ENCODE measurements around the gene ATG14.
"Not testable (repeated sequence)": the region's sequence is repeated elsewhere in the genome, so short reads cannot be mapped to it uniquely, and the experiment has no call there.

ATG14 gene

DNA sequence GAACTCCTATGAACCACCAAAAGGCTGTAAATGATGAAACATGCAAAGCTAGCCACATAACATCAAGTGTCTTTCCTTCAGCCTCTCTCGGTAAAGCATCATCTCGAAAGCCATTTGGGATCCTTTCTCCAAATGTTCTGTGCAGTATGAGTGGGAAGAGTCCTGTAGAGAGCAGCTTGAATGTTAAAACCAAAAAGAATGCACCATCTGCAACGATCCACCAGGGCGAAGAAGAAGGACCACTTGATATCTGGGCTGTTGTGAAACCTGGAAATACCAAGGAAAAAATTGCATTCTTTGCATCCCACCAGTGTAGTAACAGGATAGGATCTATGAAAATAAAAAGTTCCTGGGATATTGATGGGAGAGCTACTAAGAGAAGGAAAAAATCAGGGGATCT is 61.2 kb downstream of the ATG14 start:
- DNase-seq (ENCODE audit: low spot score): no peak

DNA sequence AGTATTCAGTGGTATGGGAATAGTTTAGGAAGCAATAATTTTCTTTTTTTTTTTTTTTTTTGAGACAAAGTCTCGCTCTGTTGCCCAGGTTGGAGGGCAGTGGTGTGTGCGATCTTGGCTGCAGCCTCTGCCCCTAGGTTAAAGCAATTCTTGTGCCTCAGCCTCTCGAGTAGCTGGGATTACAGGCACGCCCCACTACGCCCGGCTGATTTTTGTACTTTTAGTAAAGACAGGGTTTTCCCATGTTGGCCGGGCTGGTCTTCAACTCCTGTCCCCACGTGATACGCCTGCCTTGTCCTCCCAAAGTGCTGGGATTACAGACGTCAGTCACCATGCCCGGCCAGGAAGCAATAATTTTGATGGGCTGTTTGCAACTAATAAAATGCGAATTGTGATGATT is 62.1 kb downstream of the ATG14 start:
- DNase-seq (ENCODE audit: low spot score): no peak

DNA sequence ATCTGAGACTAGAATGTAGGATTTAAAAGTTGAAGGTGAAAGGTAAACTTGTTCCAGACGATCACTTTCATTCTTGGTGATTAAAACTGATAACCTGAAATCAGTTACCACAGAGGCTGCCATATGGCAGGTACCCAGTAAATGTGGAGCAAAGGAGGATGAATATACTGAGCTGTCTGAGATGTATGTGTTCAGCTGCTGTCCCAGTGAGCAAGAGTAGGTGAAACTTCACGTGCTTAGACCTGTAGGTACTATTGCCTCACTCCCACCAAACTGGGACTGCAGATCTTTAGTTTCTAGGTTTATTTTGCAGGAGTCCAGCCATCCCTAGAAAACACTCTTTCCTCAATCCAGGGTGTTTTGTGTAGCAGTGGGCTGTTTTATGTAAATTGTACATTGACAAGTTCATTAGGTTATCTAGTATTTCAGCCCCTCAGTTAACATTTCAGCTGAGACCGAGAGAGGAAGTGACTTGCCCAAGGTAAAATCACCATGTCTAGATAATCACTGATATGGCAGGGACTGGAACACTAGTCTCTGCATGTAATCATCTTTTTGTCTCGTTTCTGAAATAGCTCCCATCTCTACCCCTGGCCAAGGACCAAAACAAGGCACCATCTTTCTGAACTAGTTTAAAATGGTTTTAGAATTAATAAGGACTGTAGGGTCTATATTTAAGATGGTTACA is 62.7 kb downstream of the ATG14 start:
- DNase-seq (ENCODE audit: low spot score): no peak

DNA sequence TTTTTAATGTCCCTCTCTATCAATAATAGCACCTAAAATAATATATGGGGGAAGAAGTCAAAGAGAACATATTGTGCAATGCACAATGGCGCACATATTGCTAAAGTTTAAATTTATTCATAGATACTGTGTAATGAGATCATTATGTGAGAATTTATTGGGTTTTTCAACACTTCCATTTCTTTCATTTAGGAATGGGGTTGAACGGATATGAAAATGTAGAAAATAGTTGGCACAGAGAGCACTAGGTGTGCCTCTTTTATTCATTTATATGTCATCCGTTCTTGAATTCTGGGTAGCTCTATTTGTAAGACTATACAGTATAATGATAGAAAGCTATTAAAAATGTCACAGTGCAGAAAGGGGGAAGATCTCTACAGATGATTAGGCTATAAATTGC is 63.9 kb downstream of the ATG14 start:
- DNase-seq (ENCODE audit: low spot score): no peak

DNA sequence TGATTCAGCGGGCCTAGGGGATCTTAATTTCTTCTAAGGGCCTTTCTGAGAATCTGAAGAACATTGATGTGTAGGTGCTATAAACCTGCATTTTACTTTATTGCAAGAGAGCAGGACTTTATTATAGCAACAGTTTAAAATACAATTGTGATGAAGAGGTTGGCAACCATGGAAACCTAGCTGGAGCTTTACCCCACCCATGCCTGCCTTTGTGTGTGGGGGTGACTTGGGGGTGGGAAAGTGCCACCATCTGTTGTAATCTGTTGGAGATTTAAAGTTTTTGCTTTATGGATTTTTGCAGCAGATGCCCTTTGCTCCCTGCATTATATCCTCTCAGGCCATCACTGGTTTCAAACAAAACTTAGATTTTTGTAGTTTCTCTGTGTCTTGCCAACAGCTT is 64.6 kb downstream of the ATG14 start:
- DNase-seq (ENCODE audit: low spot score): no peak

DNA sequence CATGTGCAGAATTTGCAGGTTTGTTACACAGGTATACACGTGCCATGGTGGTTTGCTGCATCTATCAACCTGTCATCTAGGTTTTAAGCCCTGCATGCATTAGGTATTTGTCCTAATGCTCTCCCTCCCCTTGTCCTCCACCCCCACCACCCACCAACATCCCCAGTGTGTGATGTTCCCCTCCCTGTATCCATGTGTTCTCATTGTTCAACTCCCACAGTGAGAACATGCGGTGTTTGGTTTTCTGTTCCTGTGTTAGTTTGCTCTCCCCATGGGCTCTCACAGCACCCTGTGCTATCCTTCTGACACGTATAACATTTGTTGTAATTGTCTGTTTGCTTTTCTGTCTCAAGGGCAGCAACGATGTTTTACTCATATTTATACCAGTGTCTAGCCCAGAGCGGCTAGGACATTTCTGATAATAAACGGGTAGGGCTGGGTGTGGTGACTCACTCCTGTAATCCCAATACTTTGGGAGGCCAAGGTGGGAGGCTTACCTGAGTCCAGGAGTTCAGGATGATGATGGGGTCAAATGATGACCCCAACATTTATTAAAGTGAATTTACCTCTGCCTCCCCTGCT is 67.0 kb downstream of the ATG14 start:
- not testable (repeated sequence) for DNase-seq (ENCODE audit: low spot score)

DNA sequence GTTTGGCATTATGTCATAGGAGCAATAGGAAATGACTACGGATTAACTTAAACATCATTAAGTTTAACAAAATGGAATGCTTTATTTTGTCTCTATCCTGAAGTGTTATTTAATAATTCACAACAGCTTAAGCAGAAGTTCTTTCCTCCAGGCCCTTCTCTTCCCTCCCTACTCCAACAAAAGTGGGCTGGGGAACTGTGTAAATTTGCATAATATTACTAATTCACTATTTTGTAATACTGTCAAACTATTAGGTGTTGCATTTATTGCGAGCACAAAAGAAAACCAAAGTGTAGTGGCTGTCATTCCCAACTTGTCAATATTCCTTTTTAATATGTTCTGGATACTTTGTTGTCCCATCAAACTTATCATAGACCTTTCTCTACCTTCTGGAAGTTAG is 69.8 kb downstream of the ATG14 start:
- no peak for DNase-seq (ENCODE audit: low spot score)

DNA sequence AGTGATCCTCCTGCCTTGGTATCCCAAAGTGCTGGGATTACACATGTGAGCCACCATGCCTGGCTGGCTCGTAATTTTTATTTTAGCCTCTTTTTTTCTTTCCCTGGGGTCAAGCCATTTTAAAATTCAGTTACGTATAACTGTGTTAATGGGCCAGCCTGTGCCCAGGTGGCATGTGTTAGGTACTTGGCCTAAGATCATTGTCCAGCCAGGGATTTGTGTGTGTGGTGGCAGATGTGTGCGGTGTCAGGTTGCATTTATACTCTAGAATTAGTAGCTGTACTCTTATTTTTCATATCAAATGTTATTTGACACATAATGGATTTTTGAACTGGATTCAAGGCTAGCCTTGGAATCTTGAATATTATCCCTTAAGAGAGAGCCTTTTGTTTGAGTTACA is 71.1 kb downstream of the ATG14 start:
- DNase-seq (ENCODE audit: low spot score): no peak

DNA sequence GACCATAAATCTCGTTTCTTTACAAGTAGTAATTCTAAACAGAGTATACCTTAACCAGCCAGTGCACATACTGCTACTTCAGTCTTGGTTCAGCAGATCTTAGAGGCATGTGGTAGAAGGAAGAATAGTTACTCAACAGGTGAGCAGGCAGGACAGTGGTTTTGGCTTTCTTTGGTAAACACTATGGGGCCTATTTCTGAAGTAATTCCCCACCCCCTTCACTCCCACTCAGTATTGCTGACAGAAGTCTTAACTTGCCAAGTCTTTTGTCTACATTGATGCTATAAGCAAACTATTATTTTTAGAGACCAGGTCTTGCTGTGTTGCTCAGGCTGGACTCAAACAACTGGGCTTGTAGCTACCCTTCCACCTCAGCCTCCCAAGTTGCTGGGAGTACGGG is 71.9 kb downstream of the ATG14 start:
- DNase-seq (ENCODE audit: low spot score): no peak

DNA sequence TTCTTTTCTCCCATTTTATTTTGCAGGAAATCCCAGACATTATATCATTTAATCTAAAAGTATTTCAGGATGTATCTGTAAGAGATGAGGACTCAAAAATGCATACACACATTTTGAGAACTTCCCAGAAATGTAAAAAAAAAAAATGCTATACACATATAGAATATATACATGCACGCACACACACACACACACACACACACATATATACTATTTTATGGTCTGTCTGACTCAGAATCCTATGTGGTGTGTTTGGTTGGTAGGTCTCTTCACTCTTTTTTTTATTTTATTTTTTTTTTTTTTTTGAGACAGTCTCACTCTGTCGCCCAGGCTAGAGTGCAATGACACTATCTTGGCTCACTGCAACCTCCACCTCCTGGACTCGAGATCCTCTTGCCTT is 74.9 kb downstream of the ATG14 start:
- no peak for DNase-seq (ENCODE audit: low spot score)

DNA sequence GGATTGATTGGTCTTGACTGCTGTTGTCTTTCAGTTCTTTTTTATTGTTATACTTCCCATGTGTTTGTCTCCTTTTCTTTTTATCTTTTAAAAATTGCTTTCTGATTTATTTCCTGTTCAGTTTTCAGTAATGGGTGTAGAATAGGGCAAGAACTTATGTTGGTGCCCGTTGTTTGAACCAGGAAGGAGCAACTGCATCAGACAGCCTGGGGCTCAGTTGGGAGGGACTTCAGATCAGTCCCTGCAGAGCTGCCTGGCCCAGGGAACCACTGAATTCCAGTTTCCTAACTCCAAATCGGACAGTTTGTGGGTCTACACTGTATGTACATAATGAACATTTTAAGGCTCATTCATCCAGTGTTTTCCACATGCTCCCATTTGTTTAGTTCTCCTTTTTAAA is 75.5 kb downstream of the ATG14 start:
- no peak for DNase-seq (ENCODE audit: low spot score)

DNA sequence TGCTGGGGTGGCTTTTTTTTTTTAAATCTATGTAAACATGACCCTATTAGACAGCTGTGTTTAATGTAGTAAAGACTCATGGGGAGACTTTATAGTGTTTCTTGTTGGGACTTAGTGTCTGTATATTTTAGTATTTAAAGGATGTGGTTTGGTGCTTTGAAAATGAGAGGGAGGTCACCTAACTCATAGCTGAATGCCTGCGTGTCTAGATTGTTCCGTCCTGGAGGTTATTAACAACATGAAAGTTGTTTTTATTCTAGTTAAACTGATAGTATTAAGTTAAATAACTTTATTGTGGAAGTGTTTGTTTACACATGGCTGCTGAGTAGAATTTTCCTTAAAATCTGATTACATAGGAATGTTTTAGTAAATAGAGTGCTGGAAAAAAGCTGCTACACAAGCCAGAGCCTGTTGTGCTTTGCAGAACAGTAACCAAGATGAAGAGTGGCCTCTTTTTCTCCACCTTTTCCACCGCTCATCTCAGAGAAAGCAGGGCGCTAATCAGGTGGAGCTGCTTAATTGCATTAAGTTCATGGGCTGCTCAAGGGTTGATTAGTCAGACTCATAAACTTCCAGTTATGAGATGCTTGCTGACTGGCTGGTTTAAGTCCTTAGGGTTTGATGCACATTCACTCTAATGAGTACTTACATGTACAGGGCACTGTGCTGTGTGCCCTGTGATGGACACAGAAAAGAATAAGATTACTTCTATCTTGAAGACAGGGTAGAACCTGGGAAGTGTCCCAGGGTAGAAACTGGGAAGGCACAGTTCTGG is 77.7 kb downstream of the ATG14 start:
- no peak for DNase-seq (ENCODE audit: low spot score)

DNA sequence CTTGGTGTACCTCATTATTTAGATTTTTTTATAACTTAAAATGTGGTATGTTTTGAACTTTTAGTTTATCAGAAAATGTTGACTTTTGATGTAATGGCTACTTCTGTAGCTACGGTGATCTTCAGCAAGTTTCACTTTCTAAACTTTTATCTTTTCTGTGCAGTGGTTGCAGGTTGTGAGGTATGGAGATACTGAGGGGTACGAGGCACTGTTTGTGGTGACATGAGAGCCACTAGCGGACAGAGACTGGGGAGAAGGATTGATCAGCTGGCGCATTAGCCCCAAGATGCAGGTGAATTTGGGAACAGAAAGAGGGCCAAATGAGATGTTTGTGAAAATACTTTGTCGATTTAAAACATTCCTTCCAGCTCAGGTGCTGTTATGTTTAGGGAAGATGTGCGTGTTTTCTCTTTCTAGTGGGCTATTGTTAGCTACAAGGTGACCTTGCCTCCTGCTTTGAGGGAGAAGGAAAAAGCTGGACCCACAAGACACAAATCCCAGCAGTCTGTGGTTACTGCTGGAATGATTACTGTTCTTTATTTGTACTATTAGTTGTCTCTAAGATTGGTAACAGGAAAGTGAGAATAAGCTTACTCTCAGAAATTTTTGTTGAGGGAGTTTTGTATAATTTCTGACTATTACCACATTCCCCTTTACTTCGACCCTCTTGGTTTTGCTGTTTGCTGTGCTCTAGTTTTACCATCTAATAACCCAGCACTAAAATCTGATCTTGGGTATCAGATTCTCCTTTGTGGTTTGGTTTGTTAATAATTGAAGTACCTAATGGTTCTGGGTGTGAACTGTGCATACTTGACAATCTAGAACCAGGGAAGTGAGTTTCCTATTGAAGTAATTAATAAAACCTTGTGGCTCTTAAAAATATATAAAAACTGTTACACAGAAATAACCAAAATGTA is 78.7 kb downstream of the ATG14 start:
- no peak for DNase-seq (ENCODE audit: low spot score)

DNA sequence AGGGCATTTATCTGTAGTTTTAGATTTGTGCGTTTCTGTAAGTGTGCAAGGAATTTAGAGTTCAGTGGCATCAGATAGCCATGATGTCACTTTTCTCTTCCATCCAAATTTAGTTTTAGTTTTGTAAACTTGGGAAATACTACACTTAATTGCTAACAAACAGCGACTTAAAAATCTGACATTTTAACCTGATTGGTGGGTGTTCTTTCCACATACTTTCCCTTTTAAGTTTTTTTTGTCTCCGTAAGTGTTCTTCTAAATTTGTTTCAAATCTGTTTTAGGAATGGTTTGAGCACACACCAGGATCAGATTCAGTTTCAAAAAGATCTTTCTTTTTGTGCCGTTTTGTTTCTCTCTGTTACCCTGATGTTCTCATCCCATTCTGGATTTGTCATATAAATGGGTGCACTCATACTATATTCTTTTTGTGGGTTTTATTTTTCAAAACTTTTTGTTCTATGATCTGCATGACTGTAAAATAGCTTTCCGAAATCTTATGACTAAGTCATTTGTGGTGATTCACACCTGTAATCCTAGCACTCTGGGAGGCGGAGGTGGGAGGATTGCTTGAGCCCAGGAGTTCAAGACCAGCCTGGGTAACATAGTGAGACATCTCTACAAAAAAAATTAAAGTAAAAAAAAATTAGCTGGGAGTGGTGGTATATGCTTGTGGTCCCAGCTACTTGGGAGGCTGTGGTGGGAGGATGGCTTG is 81.5 kb downstream of the ATG14 start:
- DNase-seq (ENCODE audit: low spot score): no peak

DNA sequence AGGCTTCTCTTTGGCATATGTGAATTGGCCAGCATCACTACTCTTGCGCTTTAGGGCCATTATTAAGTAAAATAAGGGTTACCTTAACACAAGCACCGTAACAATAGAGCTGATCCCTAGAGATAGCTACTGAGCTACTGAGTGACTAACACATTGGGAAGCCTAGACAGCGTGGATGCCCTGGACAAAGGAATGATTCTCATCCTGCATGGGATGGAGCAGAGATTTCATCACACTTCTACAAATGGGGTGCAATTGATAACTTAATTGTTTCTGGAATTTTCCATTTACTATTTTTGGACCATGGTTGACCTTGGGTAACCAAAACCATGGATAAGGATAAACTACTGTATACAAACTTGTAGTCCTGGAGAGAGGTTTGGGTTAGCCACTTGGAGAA is 83.3 kb downstream of the ATG14 start:
- DNase-seq (ENCODE audit: low spot score): no peak

DNA sequence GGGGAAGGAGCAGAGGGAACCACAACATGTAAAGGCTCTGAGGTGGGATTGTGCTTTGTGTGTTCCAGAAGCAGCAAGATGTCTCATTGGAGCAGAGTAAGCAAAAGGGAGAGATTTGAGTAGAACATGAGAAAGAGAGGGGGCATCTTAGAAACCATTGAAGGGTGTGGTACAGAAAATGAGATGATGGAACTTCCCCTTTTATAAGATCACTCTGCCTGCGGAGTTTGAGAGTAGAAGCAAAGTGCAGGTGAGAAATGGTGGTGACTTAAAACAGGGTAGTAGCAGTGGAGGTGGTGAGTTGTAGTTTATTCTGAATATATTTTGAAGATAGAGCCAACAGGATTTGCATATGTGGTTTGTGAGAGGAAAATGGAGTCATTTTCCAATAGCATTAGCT is 84.5 kb downstream of the ATG14 start:
- DNase-seq (ENCODE audit: low spot score): no peak

DNA sequence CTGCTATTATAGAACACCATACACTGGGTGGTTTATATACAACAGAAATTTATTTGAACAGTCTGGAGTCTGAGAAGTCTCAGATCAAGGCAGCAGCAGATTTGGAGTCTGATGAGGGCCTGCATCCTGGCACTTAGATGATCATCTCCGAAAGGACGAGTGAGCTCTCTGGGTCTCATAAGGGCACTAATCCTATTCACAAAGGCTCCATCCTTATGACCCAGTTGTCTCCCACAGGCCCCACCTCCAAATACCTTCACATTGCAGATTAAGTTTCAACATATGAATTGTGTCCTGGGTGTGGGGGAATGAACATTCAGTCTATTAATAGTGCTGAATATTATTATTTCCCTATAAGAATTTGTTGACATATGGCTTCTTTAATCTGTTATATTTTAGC is 86.8 kb downstream of the ATG14 start:
- DNase-seq (ENCODE audit: low spot score): no peak

DNA sequence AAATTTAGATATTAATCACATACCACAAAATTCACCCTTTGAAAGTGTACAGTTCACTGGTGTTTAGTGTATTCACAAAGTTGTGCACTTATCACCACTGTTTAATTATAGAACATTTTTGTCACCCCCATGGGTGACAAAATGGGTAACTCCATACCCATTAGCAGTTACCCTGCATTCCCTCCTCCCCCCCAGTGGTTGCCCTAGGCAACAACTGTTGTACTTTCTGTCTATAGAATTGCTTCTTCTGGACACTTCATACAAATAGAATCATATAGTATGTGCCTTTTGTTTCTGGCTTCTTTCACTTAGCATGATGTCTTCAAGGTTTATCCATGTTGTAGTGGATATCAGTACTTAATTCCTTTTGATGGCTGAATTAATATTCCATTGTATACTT is 87.7 kb downstream of the ATG14 start:
- DNase-seq (ENCODE audit: low spot score): no peak

DNA sequence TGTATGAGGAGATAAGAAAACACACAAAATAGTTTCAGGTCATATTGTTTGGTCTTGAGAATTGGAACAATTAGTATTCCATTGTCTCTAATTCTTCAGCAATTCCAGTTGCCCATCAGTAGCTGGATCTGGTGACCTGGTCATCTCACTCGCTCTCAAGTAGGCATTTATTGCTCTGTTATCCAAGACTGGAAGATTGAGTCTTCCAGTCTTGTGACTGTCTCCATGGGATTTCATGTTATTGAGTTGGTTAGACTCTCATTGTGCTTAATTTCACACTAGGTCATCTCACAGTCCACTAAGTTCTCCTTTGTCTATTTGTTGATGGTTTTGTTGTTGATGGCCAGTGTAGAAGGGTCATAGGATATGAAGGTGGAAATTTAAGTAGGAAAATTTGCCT is 92.9 kb downstream of the ATG14 start:
- no peak for DNase-seq (ENCODE audit: low spot score)

DNA sequence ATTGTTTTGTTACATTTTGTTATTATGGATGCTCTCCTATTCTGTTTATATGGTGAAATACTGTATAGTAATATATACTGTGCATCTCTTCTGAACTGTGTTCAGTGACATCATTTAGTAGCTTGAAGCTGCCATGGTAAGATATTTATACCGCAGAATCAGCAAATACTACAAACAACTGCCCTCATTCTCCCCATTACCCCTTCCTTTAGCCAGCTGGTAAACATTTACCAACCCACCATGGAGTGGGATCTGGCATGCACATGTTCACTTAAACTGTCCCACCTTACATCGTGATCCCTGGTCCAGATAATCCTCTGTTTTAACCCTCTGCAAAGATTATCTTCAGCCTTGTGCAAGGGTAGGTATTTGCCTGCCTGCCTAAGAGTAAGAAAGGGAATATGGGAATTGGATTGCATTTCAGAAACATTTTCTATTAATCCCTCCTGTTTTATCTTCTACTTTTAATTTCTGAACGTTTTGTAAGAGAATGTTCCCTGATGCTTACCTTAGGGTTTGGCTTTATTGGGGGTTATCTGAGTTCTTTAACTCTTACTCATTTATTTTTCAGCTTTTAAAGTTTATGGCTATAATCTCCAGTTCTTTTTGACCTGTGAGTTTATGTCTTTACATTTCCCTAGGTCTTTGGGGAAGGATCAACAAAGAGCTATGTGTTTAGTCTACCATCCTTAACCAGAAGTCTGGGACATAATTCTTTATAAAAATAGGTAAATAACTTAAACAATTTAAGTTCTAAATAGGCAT is 93.9 kb downstream of the ATG14 start:
- no peak for DNase-seq (ENCODE audit: low spot score)

DNA sequence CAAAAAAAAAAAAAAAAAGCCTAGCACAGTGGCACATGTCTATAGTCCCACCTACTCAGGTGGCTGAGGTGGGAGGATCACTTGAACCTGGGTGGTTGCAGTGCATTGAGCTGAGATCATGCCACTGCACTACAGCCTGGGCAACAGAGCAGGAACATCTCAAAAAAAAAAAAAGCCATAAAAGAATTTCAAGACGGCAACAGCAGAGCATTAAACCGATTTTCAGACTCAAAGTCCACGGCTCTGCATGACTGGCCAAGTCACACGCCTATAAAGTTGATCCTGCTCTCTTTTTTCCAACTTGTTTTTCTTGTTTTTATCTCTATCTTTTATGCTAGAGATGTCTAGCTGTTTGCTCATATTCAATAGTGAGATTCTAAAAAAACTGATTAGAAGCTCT is 95.1 kb downstream of the ATG14 start:
- no peak for DNase-seq (ENCODE audit: low spot score)

Data from kidney capillary endothelial cell (primary cell).